GM19455 (cell line): ENCODE data around the gene SLFNL1.

Experiments
- ATAC-seq: cut with Tn5 transposase; IDR thresholded peaks from one replicate; pipeline ENCODE4 v1.9.1; 2021; ENCODE audit not compliant: unreplicated experiment

Gene SLFNL1

GRCh38 chr1:41020654-41021053 is 871 bp downstream of the SLFNL1 start:
- ATAC-seq, result no peak

- no peak for ATAC-seq
These were observed 1.4 kb downstream of the SLFNL1 start for GRCh38 chr1:41020109-41020576.

GRCh38 chr1:41019353-41019745 is 2.2 kb downstream of the SLFNL1 start:
- no peak for ATAC-seq

GRCh38 chr1:41018018-41018410 is 3.5 kb downstream of the SLFNL1 start:
- ATAC-seq, result no peak

- ATAC-seq, result no peak
These were observed 4.1 kb downstream of the SLFNL1 start for GRCh38 chr1:41017141-41018017.

GRCh38 chr1:41015897-41016470 is 5.5 kb downstream of the SLFNL1 start:
- ATAC-seq, result no peak

- no peak for ATAC-seq
These were observed 6.1 kb downstream of the SLFNL1 start for GRCh38 chr1:41015281-41015896.

GRCh38 chr1:41014871-41015270 is 6.7 kb downstream of the SLFNL1 start:
- ATAC-seq, result no peak

- no peak for ATAC-seq
These were observed 7.7 kb downstream of the SLFNL1 start for GRCh38 chr1:41013796-41014195.

- ATAC-seq, result no peak
These were observed 8.5 kb downstream of the SLFNL1 start for GRCh38 chr1:41013024-41013423.

- ATAC-seq, result no peak
These were observed 11.2 kb downstream of the SLFNL1 start for GRCh38 chr1:41010345-41010744.

GRCh38 chr1:41009466-41009865 is 12.1 kb downstream of the SLFNL1 start:
- no peak for ATAC-seq

- no peak for ATAC-seq
These were observed 14.3 kb downstream of the SLFNL1 start for GRCh38 chr1:41006942-41007865.

- no peak for ATAC-seq
These were observed 15.6 kb downstream of the SLFNL1 start for GRCh38 chr1:41005876-41006275.

GRCh38 chr1:41003640-41004220 is 17.8 kb downstream of the SLFNL1 start:
- ATAC-seq, result peak; percentile 95

- no peak for ATAC-seq
These were observed 18.3 kb downstream of the SLFNL1 start for GRCh38 chr1:41003127-41003639.

- ATAC-seq, result no peak
These were observed 22.9 kb downstream of the SLFNL1 start for GRCh38 chr1:40998668-40999067.

- no peak for ATAC-seq
These were observed 24.4 kb downstream of the SLFNL1 start for GRCh38 chr1:40997096-40997495.

GRCh38 chr1:40989066-40989465 is 32.5 kb downstream of the SLFNL1 start:
- ATAC-seq, result no peak

GRCh38 chr1:40988280-40988679 is 33.2 kb downstream of the SLFNL1 start:
- ATAC-seq, result no peak
